SK-N-SH (cell line): Measurements from ENCODE around the gene MEGF6.

Experiments used
- CTCF ChIP-seq: fragments of 200-600 bp; sonication (generic); IDR thresholded peaks from 2 replicates; pipeline ENCODE4 v1.6.1; 2017; ENCODE audit warnings: antibody characterized with exemption, mild to moderate bottlenecking, moderate library complexity
- EP300 ChIP-seq, 2 experiments: IDR thresholded peaks; 2 replicates each; pipeline versions ENCODE4 v1.4.0 to v1.6.1; 2012; ENCODE audit warnings: borderline replicate concordance in 1 of 2, low read depth in 1 of 2, low read length in 1 of 2
- EZH2phosphoT487 ChIP-seq: fragments of 200-600 bp; sonication (generic); IDR thresholded peaks from 2 replicates; pipeline ENCODE4 v1.6.1; 2017; ENCODE audit warnings: low read depth, mixed run types, mild to moderate bottlenecking, antibody characterized with exemption, moderate library complexity, borderline replicate concordance
- FOSL2 ChIP-seq: IDR thresholded peaks from 2 replicates; pipeline ENCODE4 v1.4.0; 2012; ENCODE audit warnings: low read depth, mild to moderate bottlenecking, moderate library complexity, borderline replicate concordance
- FOXJ3 ChIP-seq: sonication (generic); formaldehyde crosslinking; IDR thresholded peaks from 2 replicates; pipeline ENCODE4 v1.5.1; 2020; ENCODE audit warnings: mild to moderate bottlenecking, missing genetic modification reagents
- JUND ChIP-seq: IDR thresholded peaks from 2 replicates; pipeline ENCODE4 v1.4.0; 2012
- MEF2A ChIP-seq: IDR thresholded peaks from 2 replicates; pipeline ENCODE4 v1.4.0; 2012; ENCODE audit warnings: low read depth, borderline replicate concordance
- NRF1 ChIP-seq: IDR thresholded peaks from 2 replicates; pipeline ENCODE4 v1.6.1; 2012; ENCODE audit warnings: low read depth, mild to moderate bottlenecking, low read length
- POLR2AphosphoS5 ChIP-seq: IDR thresholded peaks from 2 replicates; pipeline ENCODE4 v1.6.1; 2012; ENCODE audit warnings: low read depth, low read length
- RAD21 ChIP-seq: IDR thresholded peaks from 2 replicates; pipeline ENCODE4 v1.6.1; 2012; ENCODE audit warnings: mild to moderate bottlenecking, low read length
- SIN3A ChIP-seq: IDR thresholded peaks from 2 replicates; pipeline ENCODE4 v1.6.1; 2012; ENCODE audit warnings: low read depth, mild to moderate bottlenecking, low read length, moderate library complexity, borderline replicate concordance
- USF2 ChIP-seq: fragments of 150-350 bp; IDR thresholded peaks from 2 replicates; pipeline ENCODE4 v1.6.1; 2017; ENCODE audit warnings: antibody characterized with exemption, low read length, low read depth, borderline replicate concordance

GRCh38 chr1:3516911-3517675, 94.2 kb downstream of the MEGF6 start:
- TF ChIP-seq USF2 (no peak), CTCF (no peak), EZH2phosphoT487 (no peak), FOXJ3 (CRISPR knock-in tag) (peak; percentile 95), EP300 (IDR thresholded peaks at IDR 0.05; ENCODE audit: borderline replicate concordance in 1 of 2, low read depth in 1 of 2, low read length in 1 of 2) (peak in 1 of 2 experiments; percentile 84; a peak in 2 of 4 replicates), RAD21 (peak; percentile 47), MEF2A (no peak), POLR2AphosphoS5 (no peak), FOSL2 (no peak), SIN3A (no peak), NRF1 (0 out of 2 replicates have a peak, but pooled peaks have one; percentile 9), JUND (no peak)
